ENCODE results near the gene AIG1. TPM values are rescaled to one million over a fixed set of nuclear protein-coding genes. Genes with fewer than 3 reads are reported as not detected.
"Not testable (repeated sequence)": the region's sequence is repeated elsewhere in the genome, so short reads cannot be mapped to it uniquely, and the experiment has no call there.

Gene AIG1
- total RNA-seq, 1 donor, result 70.9 TPM

DNA sequence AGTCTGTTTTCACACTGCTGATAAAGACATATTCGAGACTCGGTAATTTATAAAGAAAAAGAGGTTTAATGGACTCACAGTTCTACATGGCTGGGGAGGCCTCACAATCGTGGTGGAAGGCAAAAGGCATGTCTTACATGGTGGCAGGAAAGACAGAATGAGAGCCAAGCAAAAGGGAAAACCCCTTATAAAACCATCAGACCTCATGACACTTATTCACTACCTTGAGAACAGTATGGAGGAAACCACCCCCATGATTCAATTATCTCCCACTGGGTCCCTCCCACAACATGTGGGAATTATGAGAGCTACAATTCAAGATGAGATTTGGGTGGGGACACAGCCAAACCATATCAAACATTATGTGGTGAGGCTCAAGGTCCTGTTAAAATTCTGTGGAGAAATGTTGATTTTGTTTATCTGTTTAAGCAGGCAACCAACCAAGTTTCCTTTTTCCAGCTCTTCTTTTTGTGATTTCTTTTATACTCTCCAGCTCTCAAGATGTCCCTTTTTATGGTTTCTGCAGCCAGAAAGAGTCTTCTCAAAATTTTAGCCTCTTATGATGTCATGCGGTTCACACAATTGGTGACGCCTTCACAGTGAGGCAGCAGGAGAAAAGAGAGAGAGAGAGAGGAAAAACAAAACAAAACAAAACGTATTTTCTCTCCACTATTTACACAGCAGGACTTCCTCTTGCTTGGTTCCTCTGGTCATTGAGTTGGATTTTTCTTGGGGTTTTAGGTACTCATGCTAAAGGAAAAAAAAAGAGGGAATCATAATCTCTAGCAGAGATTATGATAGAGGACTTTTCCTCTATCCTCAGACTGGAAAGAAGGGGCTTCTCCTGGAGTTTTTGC is 18.0 kb downstream of the AIG1 start:
- Histone ChIP-seq H3K36me3 (ENCODE audit: insufficient read depth, low read length) (no peaks in the 10 kb centered on the region), H4K20me1 (ENCODE audit: insufficient read depth, low read length) (no peaks in the 10 kb centered on the region), H3K4me1 (ENCODE audit: insufficient read depth, low read length) (no peaks in the 10 kb centered on the region), H2AFZ (ENCODE audit: low read length) (no peak overlapping the region), H3K27ac (ENCODE audit: low read depth, low read length) (no peak overlapping the region), H3K4me3 (ENCODE audit: insufficient read depth, low read length) (no peak overlapping the region), H3K9me3 (ENCODE audit: low read depth, low read length) (no peaks in the 10 kb centered on the region), H3K4me2 (ENCODE audit: insufficient read depth, low read length) (no peak overlapping the region), H3K27me3 (ENCODE audit: insufficient read depth, low read length) (no peaks in the 10 kb centered on the region), H3K79me2 (ENCODE audit: insufficient read depth, low read length) (peaks cover 18% of the 10 kb centered on the region)
- DNase-seq (ENCODE audit: insufficient read length, low spot score, missing footprints), result no peak
- no peak for TF ChIP-seq CTCF (IDR thresholded peaks at IDR 0.05; ENCODE audit: extremely low read depth, low read depth, low read length)

DNA sequence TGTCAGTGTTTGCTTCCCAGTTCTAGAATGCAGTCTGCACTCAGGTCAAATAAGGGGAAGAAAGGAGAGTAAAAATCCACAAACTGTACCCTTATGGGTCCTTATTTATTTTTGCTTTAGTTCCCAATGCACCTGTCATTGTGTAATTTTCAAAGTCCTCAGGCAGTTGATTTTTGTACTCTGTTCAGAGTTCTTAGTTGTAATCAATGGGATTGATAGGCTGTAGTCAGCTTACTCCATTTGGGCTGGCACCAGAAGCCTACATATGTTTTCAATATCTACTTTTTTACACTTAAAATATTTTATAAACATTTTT is 18.6 kb downstream of the AIG1 start:
- H3K4me1 ChIP-seq (ENCODE audit: insufficient read depth, low read length), result no peaks in the 10 kb centered on the region
- no peak overlapping the region for H3K4me2 ChIP-seq (ENCODE audit: insufficient read depth, low read length)
- no peaks in the 10 kb centered on the region for H3K9me3 ChIP-seq (ENCODE audit: low read depth, low read length)
- no peaks in the 10 kb centered on the region for H4K20me1 ChIP-seq (ENCODE audit: insufficient read depth, low read length)
- H3K27ac ChIP-seq (ENCODE audit: low read depth, low read length), result no peak overlapping the region
- no peaks in the 10 kb centered on the region for H3K36me3 ChIP-seq (ENCODE audit: insufficient read depth, low read length)
- no peak overlapping the region for H3K4me3 ChIP-seq (ENCODE audit: insufficient read depth, low read length)
- no peaks in the 10 kb centered on the region for H3K27me3 ChIP-seq (ENCODE audit: insufficient read depth, low read length)
- H3K79me2 ChIP-seq (ENCODE audit: insufficient read depth, low read length), result peaks cover 12% of the 10 kb centered on the region
- no peak for DNase-seq (ENCODE audit: insufficient read length, low spot score, missing footprints)
- H2AFZ ChIP-seq (ENCODE audit: low read length), result no peak overlapping the region
- TF ChIP-seq CTCF (IDR thresholded peaks at IDR 0.05; ENCODE audit: extremely low read depth, low read depth, low read length), result no peak

DNA sequence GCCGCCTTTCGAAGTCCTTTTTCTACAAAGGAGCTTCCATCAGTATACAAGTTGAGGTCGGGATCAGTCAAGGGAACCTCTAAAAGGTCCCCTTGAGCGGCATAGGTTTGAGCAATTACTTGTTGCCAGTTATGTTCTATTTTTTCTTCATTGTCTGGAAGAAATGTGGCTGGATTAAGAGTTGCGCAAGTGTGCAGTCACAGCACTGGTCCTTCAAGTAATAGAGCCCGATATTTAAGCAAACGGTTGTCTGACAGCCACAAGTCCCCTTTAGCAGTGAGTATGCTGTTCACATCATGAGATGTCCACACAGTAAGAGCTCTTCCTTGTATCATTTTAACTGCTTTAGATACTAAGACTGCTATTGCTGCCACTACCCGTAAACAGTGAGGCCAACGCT is 21.6 kb downstream of the AIG1 start:
- H2AFZ ChIP-seq (ENCODE audit: low read length); H3K9me3 ChIP-seq (ENCODE audit: low read depth, low read length); H3K79me2 ChIP-seq (ENCODE audit: insufficient read depth, low read length); DNase-seq (ENCODE audit: insufficient read length, low spot score, missing footprints); H3K27ac ChIP-seq (ENCODE audit: low read depth, low read length); H3K27me3 ChIP-seq (ENCODE audit: insufficient read depth, low read length); H3K36me3 ChIP-seq (ENCODE audit: insufficient read depth, low read length); H3K4me1 ChIP-seq (ENCODE audit: insufficient read depth, low read length); H3K4me3 ChIP-seq (ENCODE audit: insufficient read depth, low read length); H4K20me1 ChIP-seq (ENCODE audit: insufficient read depth, low read length); H3K4me2 ChIP-seq (ENCODE audit: insufficient read depth, low read length): not testable (repeated sequence)

GRCh38 chr6:143084019-143084418 is 23.3 kb downstream of the AIG1 start:
- not testable (repeated sequence) for H3K4me1 ChIP-seq (ENCODE audit: insufficient read depth, low read length); H2AFZ ChIP-seq (ENCODE audit: low read length); H3K4me2 ChIP-seq (ENCODE audit: insufficient read depth, low read length); H3K27ac ChIP-seq (ENCODE audit: low read depth, low read length); DNase-seq (ENCODE audit: insufficient read length, low spot score, missing footprints); H3K9me3 ChIP-seq (ENCODE audit: low read depth, low read length); H3K4me3 ChIP-seq (ENCODE audit: insufficient read depth, low read length); H3K79me2 ChIP-seq (ENCODE audit: insufficient read depth, low read length); H3K36me3 ChIP-seq (ENCODE audit: insufficient read depth, low read length); H4K20me1 ChIP-seq (ENCODE audit: insufficient read depth, low read length); H3K27me3 ChIP-seq (ENCODE audit: insufficient read depth, low read length)

DNA sequence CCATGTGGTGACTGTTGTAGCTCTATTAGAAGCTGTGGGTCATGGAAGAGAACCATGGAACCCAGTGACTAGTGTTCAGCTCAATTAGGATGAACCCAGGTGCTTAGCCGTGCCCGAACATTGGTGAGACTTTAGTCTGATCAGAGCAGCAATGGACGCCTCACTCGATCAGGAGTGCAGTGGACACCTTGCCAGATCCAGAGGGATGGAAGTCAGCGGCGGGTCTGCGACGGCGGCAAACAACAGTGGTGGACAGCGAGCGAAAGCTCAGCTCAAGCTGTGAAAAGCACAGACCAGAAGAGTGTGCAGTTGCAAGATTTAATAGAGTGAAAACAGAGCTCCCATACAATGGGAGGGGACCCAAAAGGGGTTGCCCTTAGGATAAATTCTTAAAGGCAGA is 26.6 kb downstream of the AIG1 start:
- not testable (repeated sequence) for H3K4me1 ChIP-seq (ENCODE audit: insufficient read depth, low read length); H3K27me3 ChIP-seq (ENCODE audit: insufficient read depth, low read length); H3K4me2 ChIP-seq (ENCODE audit: insufficient read depth, low read length); H3K36me3 ChIP-seq (ENCODE audit: insufficient read depth, low read length); H3K79me2 ChIP-seq (ENCODE audit: insufficient read depth, low read length); H3K4me3 ChIP-seq (ENCODE audit: insufficient read depth, low read length); H4K20me1 ChIP-seq (ENCODE audit: insufficient read depth, low read length); H3K27ac ChIP-seq (ENCODE audit: low read depth, low read length); DNase-seq (ENCODE audit: insufficient read length, low spot score, missing footprints); H3K9me3 ChIP-seq (ENCODE audit: low read depth, low read length); H2AFZ ChIP-seq (ENCODE audit: low read length)
